Karpas-422 (cell line): ENCODE results near the gene MRPL27. TPM values are rescaled to one million over a fixed set of nuclear protein-coding genes. Genes with fewer than 3 reads are reported as not detected.

Experiments
- DNase-seq: peaks from one replicate; pipeline ENCODE4 v3.0.0-alpha.2; 2015
- H2AFZ ChIP-seq: fragments of 200-600 bp; sonication (generic); 2 replicates; pipeline ENCODE4 v1.6.1; 2014; ENCODE audit warnings: antibody characterized with exemption, low read length, mixed read lengths
- H3K27ac ChIP-seq: fragments of 200-600 bp; sonication (generic); 2 replicates; pipeline ENCODE4 v1.5.1; 2014; ENCODE audit warnings: mild to moderate bottlenecking, low read length, moderate library complexity
- H3K27me3 ChIP-seq: fragments of 200-600 bp; sonication (generic); 2 replicates; pipeline ENCODE4 v1.6.1; 2014; ENCODE audit warnings: low read length, mixed read lengths
- H3K36me3 ChIP-seq: fragments of 200-600 bp; sonication (generic); 2 replicates; pipeline ENCODE4 v1.6.1; 2014; ENCODE audit warnings: low read length, mixed read lengths; ENCODE audit not compliant: insufficient read depth
- H3K4me1 ChIP-seq: fragments of 200-600 bp; sonication (generic); 2 replicates; pipeline ENCODE4 v1.6.1; 2014; ENCODE audit warnings: mild to moderate bottlenecking, low read length, mixed read lengths
- H3K4me2 ChIP-seq: fragments of 200-600 bp; sonication (generic); 2 replicates; pipeline ENCODE4 v1.6.1; 2014; ENCODE audit warnings: low read length, low read depth, mild to moderate bottlenecking; ENCODE audit not compliant: poor library complexity, severe bottlenecking
- H3K4me3 ChIP-seq: fragments of 200-600 bp; sonication (generic); 2 replicates; pipeline ENCODE4 v1.5.1; 2014; ENCODE audit warnings: mild to moderate bottlenecking, antibody characterized with exemption, low read length, mixed read lengths
- H3K79me2 ChIP-seq: fragments of 200-600 bp; sonication (generic); 2 replicates; pipeline ENCODE4 v1.6.1; 2014; ENCODE audit warnings: mild to moderate bottlenecking, low read length, mixed read lengths
- H3K9ac ChIP-seq: fragments of 200-600 bp; sonication (generic); 2 replicates; pipeline ENCODE4 v1.6.0; 2014; ENCODE audit warnings: low read length
- H3K9me2 ChIP-seq: fragments of 200-600 bp; sonication (generic), shearing (Covaris generic); replicated peaks from 2 replicates; pipeline ENCODE4 v1.6.0; 2014; ENCODE audit warnings: mild to moderate bottlenecking, low read length, moderate library complexity; ENCODE audit not compliant: insufficient read depth
- H3K9me3 ChIP-seq: fragments of 300-700, 200-600 bp; sonication (generic); 2 replicates; pipeline ENCODE4 v1.6.1; 2014; ENCODE audit warnings: low read length, mixed read lengths
- H4K20me1 ChIP-seq: fragments of 200-600 bp; sonication (generic); 2 replicates; pipeline ENCODE4 v1.6.1; 2014; ENCODE audit warnings: mild to moderate bottlenecking, antibody characterized with exemption, low read length, low read depth; ENCODE audit not compliant: insufficient read depth
- total RNA-seq: library from RNA; depleted of rRNA; stranded (reverse); fragments of >200 nt; shearing (Covaris generic); gene quantifications from 2 replicates; pipeline ENCODE4 v1.2.3, GENCODE V29; 2014; ENCODE audit warnings: low replicate concordance

MRPL27 gene
- total RNA-seq, 1 experiment from 2014 or later: 22.3 TPM

- DNase-seq: no peak
- H3K9me3 ChIP-seq: no peaks in the 10 kb centered on the region
- H3K4me2 ChIP-seq: no peak overlapping the region
- H3K4me3 ChIP-seq: no peak overlapping the region
- no peaks in the 10 kb centered on the region for H3K27me3 ChIP-seq
- H3K79me2 ChIP-seq: no peaks in the 10 kb centered on the region
- no peaks in the 10 kb centered on the region for H3K9me2 ChIP-seq
- H3K9ac ChIP-seq: no peak overlapping the region
- H2AFZ ChIP-seq: no peak overlapping the region
- H4K20me1 ChIP-seq: no peaks in the 10 kb centered on the region
- no peaks in the 10 kb centered on the region for H3K36me3 ChIP-seq
- peaks cover 8% of the 10 kb centered on the region for H3K4me1 ChIP-seq
- no peak overlapping the region for H3K27ac ChIP-seq
Measured at GRCh38 chr17:50330151-50330775, 42.7 kb downstream of the MRPL27 start.

DNA sequence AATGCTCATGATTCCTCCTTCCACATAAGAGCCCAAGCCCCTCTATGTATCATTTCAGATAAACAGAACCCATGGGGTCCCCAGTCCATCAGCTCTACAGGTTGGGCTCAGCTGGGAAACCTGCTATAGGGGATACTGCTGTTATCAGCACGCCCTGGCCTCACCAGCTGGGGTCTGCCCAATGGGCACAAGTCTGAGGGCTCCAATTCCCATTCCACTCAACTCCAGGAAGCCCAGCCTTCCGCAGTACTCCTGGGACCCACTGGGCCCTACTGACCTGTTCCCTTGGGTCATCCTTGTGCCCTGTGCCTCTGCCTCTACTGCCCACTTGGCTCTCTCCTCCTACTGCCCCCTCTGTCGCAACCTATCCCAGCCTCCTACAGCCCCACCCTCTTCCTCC is 43.3 kb downstream of the MRPL27 start:
- Histone ChIP-seq H2AFZ (no peak overlapping the region), H3K36me3 (no peaks in the 10 kb centered on the region), H3K4me3 (no peak overlapping the region), H3K9me2 (no peaks in the 10 kb centered on the region), H3K27me3 (no peaks in the 10 kb centered on the region), H3K9ac (no peak overlapping the region), H3K27ac (no peak overlapping the region), H3K79me2 (no peaks in the 10 kb centered on the region), H3K4me2 (no peak overlapping the region), H4K20me1 (no peaks in the 10 kb centered on the region), H3K9me3 (no peaks in the 10 kb centered on the region), H3K4me1 (peaks cover 8% of the 10 kb centered on the region)
- DNase-seq: no peak

- H3K27ac ChIP-seq: no peak overlapping the region
- H3K27me3 ChIP-seq: no peaks in the 10 kb centered on the region
- no peaks in the 10 kb centered on the region for H4K20me1 ChIP-seq
- no peak overlapping the region for H3K4me3 ChIP-seq
- no peak overlapping the region for H3K9ac ChIP-seq
- H3K79me2 ChIP-seq: no peaks in the 10 kb centered on the region
- no peak overlapping the region for H3K4me2 ChIP-seq
- peaks cover 8% of the 10 kb centered on the region for H3K4me1 ChIP-seq
- H3K36me3 ChIP-seq: no peaks in the 10 kb centered on the region
- H3K9me2 ChIP-seq: no peaks in the 10 kb centered on the region
- no peak for DNase-seq
- H2AFZ ChIP-seq: no peak overlapping the region
- no peaks in the 10 kb centered on the region for H3K9me3 ChIP-seq
Measured at GRCh38 chr17:50328363-50329325, 44.3 kb downstream of the MRPL27 start.

GRCh38 chr17:50326831-50327364 is 46.1 kb downstream of the MRPL27 start:
- Histone ChIP-seq H3K27me3 (no peaks in the 10 kb centered on the region), H3K4me1 (peaks cover 8% of the 10 kb centered on the region), H3K9ac (no peak overlapping the region), H4K20me1 (no peaks in the 10 kb centered on the region), H3K27ac (no peak overlapping the region), H3K9me3 (no peaks in the 10 kb centered on the region), H3K79me2 (no peaks in the 10 kb centered on the region), H2AFZ (no peak overlapping the region), H3K9me2 (no peaks in the 10 kb centered on the region), H3K36me3 (no peaks in the 10 kb centered on the region), H3K4me2 (no peak overlapping the region), H3K4me3 (no peak overlapping the region)
- DNase-seq: no peak

DNA sequence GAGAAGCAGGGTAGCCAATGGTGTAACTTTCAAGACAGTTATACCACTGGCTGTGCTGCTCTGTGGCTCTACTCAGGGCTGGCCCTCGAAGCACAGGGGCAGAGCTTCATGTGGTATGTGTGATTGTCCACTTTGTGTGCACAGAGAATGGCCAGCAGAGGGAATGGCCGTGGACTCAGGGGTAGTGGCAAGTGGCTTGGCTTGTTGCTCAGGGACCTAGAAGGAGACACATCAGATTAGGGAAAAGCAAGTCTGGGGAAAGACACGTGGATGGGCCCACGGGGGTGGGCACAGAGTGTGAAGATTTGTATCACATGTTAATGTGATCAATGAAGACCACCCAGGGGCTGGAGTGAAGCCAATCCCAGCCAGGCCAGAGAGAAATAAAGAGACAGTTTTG is 47.1 kb downstream of the MRPL27 start:
- H3K9ac ChIP-seq: no peak overlapping the region
- H3K9me3 ChIP-seq: no peaks in the 10 kb centered on the region
- H3K27ac ChIP-seq: no peak overlapping the region
- H3K27me3 ChIP-seq: no peaks in the 10 kb centered on the region
- H3K36me3 ChIP-seq: no peaks in the 10 kb centered on the region
- H2AFZ ChIP-seq: no peak overlapping the region
- peaks cover 8% of the 10 kb centered on the region for H3K4me1 ChIP-seq
- no peak overlapping the region for H3K4me3 ChIP-seq
- no peaks in the 10 kb centered on the region for H3K79me2 ChIP-seq
- H4K20me1 ChIP-seq: no peaks in the 10 kb centered on the region
- H3K4me2 ChIP-seq: no peak overlapping the region
- DNase-seq: no peak
- no peaks in the 10 kb centered on the region for H3K9me2 ChIP-seq

GRCh38 chr17:50323060-50323459 is 49.9 kb downstream of the MRPL27 start:
- no peak for DNase-seq
- no peak overlapping the region for H3K4me2 ChIP-seq
- no peak overlapping the region for H2AFZ ChIP-seq
- no peaks in the 10 kb centered on the region for H3K79me2 ChIP-seq
- H3K9ac ChIP-seq: no peak overlapping the region
- H3K27ac ChIP-seq: no peak overlapping the region
- no peaks in the 10 kb centered on the region for H3K36me3 ChIP-seq
- no peaks in the 10 kb centered on the region for H4K20me1 ChIP-seq
- no peaks in the 10 kb centered on the region for H3K27me3 ChIP-seq
- no peaks in the 10 kb centered on the region for H3K9me2 ChIP-seq
- H3K9me3 ChIP-seq: no peaks in the 10 kb centered on the region
- no peak overlapping the region for H3K4me3 ChIP-seq
- peaks cover 4% of the 10 kb centered on the region for H3K4me1 ChIP-seq

- H3K4me1 ChIP-seq: no peaks in the 10 kb centered on the region
- DNase-seq: no peak
- H2AFZ ChIP-seq: no peak overlapping the region
- no peaks in the 10 kb centered on the region for H3K27me3 ChIP-seq
- H3K79me2 ChIP-seq: no peaks in the 10 kb centered on the region
- no peak overlapping the region for H3K27ac ChIP-seq
- H4K20me1 ChIP-seq: no peaks in the 10 kb centered on the region
- H3K9me3 ChIP-seq: no peaks in the 10 kb centered on the region
- no peak overlapping the region for H3K9ac ChIP-seq
- H3K36me3 ChIP-seq: no peaks in the 10 kb centered on the region
- H3K4me2 ChIP-seq: no peak overlapping the region
- no peak overlapping the region for H3K4me3 ChIP-seq
- H3K9me2 ChIP-seq: no peaks in the 10 kb centered on the region
Measured at GRCh38 chr17:50322271-50322670, 50.7 kb downstream of the MRPL27 start.

GRCh38 chr17:50319306-50320004 is 53.5 kb downstream of the MRPL27 start:
- no peaks in the 10 kb centered on the region for H3K4me1 ChIP-seq
- H3K36me3 ChIP-seq: no peaks in the 10 kb centered on the region
- no peaks in the 10 kb centered on the region for H4K20me1 ChIP-seq
- H3K4me3 ChIP-seq: no peak overlapping the region
- no peaks in the 10 kb centered on the region for H3K9me3 ChIP-seq
- H3K27me3 ChIP-seq: no peaks in the 10 kb centered on the region
- H2AFZ ChIP-seq: no peak overlapping the region
- no peaks in the 10 kb centered on the region for H3K9me2 ChIP-seq
- DNase-seq: no peak
- H3K9ac ChIP-seq: no peak overlapping the region
- no peak overlapping the region for H3K4me2 ChIP-seq
- no peak overlapping the region for H3K27ac ChIP-seq
- H3K79me2 ChIP-seq: no peaks in the 10 kb centered on the region
